Ishikawa (cell line): ENCODE measurements around the gene CCL14.

Experiments
- CEBPB ChIP-seq: IDR thresholded peaks from 2 replicates; pipeline ENCODE4 v1.6.1; 2012
- EP300 ChIP-seq: IDR thresholded peaks from 2 replicates; pipeline ENCODE4 v1.6.1; 2012; ENCODE audit warnings: borderline replicate concordance
- MAX ChIP-seq: IDR thresholded peaks from 2 replicates; pipeline ENCODE4 v1.6.1; 2012
- TCF12 ChIP-seq: IDR thresholded peaks from 2 replicates; pipeline ENCODE4 v1.6.1; 2012; ENCODE audit warnings: low read depth
- TEAD4 ChIP-seq: IDR thresholded peaks from 2 replicates; pipeline ENCODE4 v1.6.1; 2012
- YY1 ChIP-seq: IDR thresholded peaks from 2 replicates; pipeline ENCODE4 v1.6.1; 2012; ENCODE audit warnings: low read depth
- TF ChIP-seq, protein P1 (sequence below): IDR thresholded peaks from 2 replicates; pipeline ENCODE4 v1.6.1; 2012; ENCODE audit warnings: low read depth, mild to moderate bottlenecking

- TF ChIP-seq CEBPB (no peak), YY1 (no peak), EP300 (no peak), TEAD4 (no peak), TCF12 (no peak), MAX (no peak)
- TF ChIP-seq, protein P1, sequence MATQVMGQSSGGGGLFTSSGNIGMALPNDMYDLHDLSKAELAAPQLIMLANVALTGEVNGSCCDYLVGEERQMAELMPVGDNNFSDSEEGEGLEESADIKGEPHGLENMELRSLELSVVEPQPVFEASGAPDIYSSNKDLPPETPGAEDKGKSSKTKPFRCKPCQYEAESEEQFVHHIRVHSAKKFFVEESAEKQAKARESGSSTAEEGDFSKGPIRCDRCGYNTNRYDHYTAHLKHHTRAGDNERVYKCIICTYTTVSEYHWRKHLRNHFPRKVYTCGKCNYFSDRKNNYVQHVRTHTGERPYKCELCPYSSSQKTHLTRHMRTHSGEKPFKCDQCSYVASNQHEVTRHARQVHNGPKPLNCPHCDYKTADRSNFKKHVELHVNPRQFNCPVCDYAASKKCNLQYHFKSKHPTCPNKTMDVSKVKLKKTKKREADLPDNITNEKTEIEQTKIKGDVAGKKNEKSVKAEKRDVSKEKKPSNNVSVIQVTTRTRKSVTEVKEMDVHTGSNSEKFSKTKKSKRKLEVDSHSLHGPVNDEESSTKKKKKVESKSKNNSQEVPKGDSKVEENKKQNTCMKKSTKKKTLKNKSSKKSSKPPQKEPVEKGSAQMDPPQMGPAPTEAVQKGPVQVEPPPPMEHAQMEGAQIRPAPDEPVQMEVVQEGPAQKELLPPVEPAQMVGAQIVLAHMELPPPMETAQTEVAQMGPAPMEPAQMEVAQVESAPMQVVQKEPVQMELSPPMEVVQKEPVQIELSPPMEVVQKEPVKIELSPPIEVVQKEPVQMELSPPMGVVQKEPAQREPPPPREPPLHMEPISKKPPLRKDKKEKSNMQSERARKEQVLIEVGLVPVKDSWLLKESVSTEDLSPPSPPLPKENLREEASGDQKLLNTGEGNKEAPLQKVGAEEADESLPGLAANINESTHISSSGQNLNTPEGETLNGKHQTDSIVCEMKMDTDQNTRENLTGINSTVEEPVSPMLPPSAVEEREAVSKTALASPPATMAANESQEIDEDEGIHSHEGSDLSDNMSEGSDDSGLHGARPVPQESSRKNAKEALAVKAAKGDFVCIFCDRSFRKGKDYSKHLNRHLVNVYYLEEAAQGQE: no peak
Observed at GRCh38 chr17:36008998-36009665, 22.6 kb upstream of the CCL14 start.
